SIG-M5 treated with dmso at 0.1 percent for 504 hours (cell line): ENCODE measurements around the gene ATP2A1.
"Not testable (repeated sequence)": the region's sequence is repeated elsewhere in the genome, so short reads cannot be mapped to it uniquely, and the experiment has no call there.

ENCODE experiments used
- DNase-seq: peaks from one replicate; lab custom pipeline; 2025; ENCODE audit not compliant: unreplicated experiment; lab: John Stamatoyannopoulos, UW

Gene ATP2A1

GRCh38 chr16:28905229-28905754 lies 27.0 kb downstream of the ATP2A1 start:
- DNase-seq: no peak

- DNase-seq: no peak
These were observed 27.6 kb downstream of the ATP2A1 start for GRCh38 chr16:28905800-28906372.

- DNase-seq: no peak
These were observed 32.1 kb downstream of the ATP2A1 start for GRCh38 chr16:28910086-28911031.

GRCh38 chr16:28912558-28912957 lies 34.3 kb downstream of the ATP2A1 start:
- DNase-seq: no peak

GRCh38 chr16:28913946-28914724 lies 35.8 kb downstream of the ATP2A1 start:
- DNase-seq: no peak

GRCh38 chr16:28915181-28915580 lies 36.9 kb downstream of the ATP2A1 start:
- no peak for DNase-seq

GRCh38 chr16:28917095-28917494 lies 38.8 kb downstream of the ATP2A1 start:
- DNase-seq: no peak

GRCh38 chr16:28918698-28919097 lies 40.4 kb downstream of the ATP2A1 start:
- no peak for DNase-seq

- no peak for DNase-seq
These were observed 44.9 kb downstream of the ATP2A1 start for GRCh38 chr16:28923231-28923587.

GRCh38 chr16:28923652-28924398 lies 45.5 kb downstream of the ATP2A1 start:
- DNase-seq: peak; percentile 84

GRCh38 chr16:28924399-28924761 lies 46.1 kb downstream of the ATP2A1 start:
- DNase-seq: no peak

GRCh38 chr16:28924762-28925385 lies 46.6 kb downstream of the ATP2A1 start, which contains the start of gene RABEP2:
Gene RABEP2 (minus strand): TSS chr16:28925238. CDS start chr16:28925163, 75 bp downstream.
- peak; percentile 84 for DNase-seq

- peak; percentile 71 for DNase-seq
These were observed 47.3 kb downstream of the ATP2A1 start for GRCh38 chr16:28925386-28926228.

GRCh38 chr16:28926284-28926683 lies 48.0 kb downstream of the ATP2A1 start:
- not testable (repeated sequence) for DNase-seq

- DNase-seq: no peak
These were observed 49.5 kb downstream of the ATP2A1 start for GRCh38 chr16:28927815-28928214.

GRCh38 chr16:28930203-28930602 lies 51.9 kb downstream of the ATP2A1 start:
- DNase-seq: no peak

- no peak for DNase-seq
These were observed 52.4 kb downstream of the ATP2A1 start for GRCh38 chr16:28930652-28931051.

GRCh38 chr16:28931801-28932225 lies 53.5 kb downstream of the ATP2A1 start, which contains the start of gene CD19:
Gene CD19 (plus strand): TSS chr16:28931971. CDS start chr16:28932001, 30 bp downstream.
- DNase-seq: no peak
